Liver (tissue), 9 donors: ENCODE results near the gene SLC26A9. TPM values are rescaled to one million over a fixed set of nuclear protein-coding genes. Genes with fewer than 3 reads are reported as not detected.

Experiments
- DNase-seq: peaks from one replicate; pipeline ENCODE4 v3.0.0-alpha.2; 2017; ENCODE audit warnings: low spot score
- H3K27ac ChIP-seq, 2 donors: one replicate each; pipeline ENCODE4 v1.7.0; 2013; ENCODE audit warnings: inconsistent platforms in 2 of 2, low read length in 2 of 2, control low read depth in 1 of 2, low read depth in 1 of 2, mild to moderate bottlenecking in 1 of 2
- H3K27me3 ChIP-seq, 4 donors: one replicate each; pipeline versions ENCODE4 v1.6.1 to v1.7.0; 2013; ENCODE audit warnings: low read length in 3 of 4, inconsistent platforms in 1 of 4, mild to moderate bottlenecking in 1 of 4, moderate library complexity in 1 of 4; ENCODE audit not compliant: control insufficient read depth in 4 of 4, insufficient read depth in 4 of 4
- H3K36me3 ChIP-seq, 4 donors: one replicate each; pipeline versions ENCODE4 v1.6.1 to v1.7.0; 2013; ENCODE audit warnings: low read length in 3 of 4, mild to moderate bottlenecking in 3 of 4, low read depth in 1 of 4, moderate library complexity in 1 of 4; ENCODE audit not compliant: control insufficient read depth in 4 of 4, insufficient read depth in 3 of 4
- H3K4me1 ChIP-seq, 4 donors: one replicate each; pipeline versions ENCODE4 v1.6.1 to v1.7.0; 2013; ENCODE audit warnings: low read length in 3 of 4, mild to moderate bottlenecking in 3 of 4, moderate library complexity in 1 of 4; ENCODE audit not compliant: control insufficient read depth in 4 of 4, insufficient read depth in 4 of 4
- H3K4me3 ChIP-seq, 3 donors: one replicate each; pipeline versions ENCODE4 v1.6.1 to v1.7.0; 2013; ENCODE audit warnings: low read length in 3 of 3, control low read depth in 1 of 3, low read depth in 1 of 3, mild to moderate bottlenecking in 1 of 3
- H3K9ac ChIP-seq, 2 donors: one replicate each; pipeline ENCODE4 v1.7.0; 2013; ENCODE audit warnings: low read length in 2 of 2, mild to moderate bottlenecking in 2 of 2, moderate library complexity in 2 of 2, control low read depth in 1 of 2, low read depth in 1 of 2
- H3K9me3 ChIP-seq, 4 donors: one replicate each; pipeline versions ENCODE4 v1.6.1 to v1.7.0; 2013; ENCODE audit warnings: low read length in 3 of 4; ENCODE audit not compliant: control insufficient read depth in 4 of 4
- ATF3 ChIP-seq: IDR thresholded peaks from 2 replicates; pipeline ENCODE4 v1.6.1; 2016; ENCODE audit warnings: antibody characterized with exemption
- EGR1 ChIP-seq, 2 donors: IDR thresholded peaks; 2 replicates each; pipeline ENCODE4 v1.6.1; 2016 to 2018; ENCODE audit warnings: antibody characterized with exemption in 2 of 2, low read depth in 2 of 2
- FOXA1 ChIP-seq: IDR thresholded peaks from 2 replicates; pipeline ENCODE4 v1.6.1; 2016; ENCODE audit warnings: antibody characterized with exemption
- HNF4A ChIP-seq, 2 donors: conservative IDR thresholded peaks; 2 replicates each; pipeline ENCODE4 v1.6.1; 2016; ENCODE audit warnings: antibody characterized with exemption in 2 of 2, mild to moderate bottlenecking in 2 of 2
- JUND ChIP-seq, 2 donors: IDR thresholded peaks; 2 replicates each; pipeline ENCODE4 v1.6.1; 2016; ENCODE audit warnings: antibody characterized with exemption in 2 of 2
- MAX ChIP-seq: IDR thresholded peaks from 2 replicates; pipeline ENCODE4 v1.6.1; 2016; ENCODE audit warnings: antibody characterized with exemption
- RAD21 ChIP-seq, 2 donors: IDR thresholded peaks; 2 replicates each; pipeline ENCODE4 v1.6.1; 2016; ENCODE audit warnings: antibody characterized with exemption in 2 of 2, mild to moderate bottlenecking in 2 of 2
- SP1 ChIP-seq: IDR thresholded peaks from 2 replicates; pipeline ENCODE4 v1.6.1; 2018; ENCODE audit warnings: antibody characterized with exemption, mild to moderate bottlenecking
- TAF1 ChIP-seq: conservative IDR thresholded peaks from 2 replicates; pipeline ENCODE4 v1.6.1; 2016; ENCODE audit warnings: antibody characterized with exemption, mild to moderate bottlenecking
- ZBTB33 ChIP-seq: IDR thresholded peaks from 2 replicates; pipeline ENCODE4 v1.6.1; 2016; ENCODE audit warnings: antibody characterized with exemption
- WGBS: extraction: QIAGEN DNeasy Blood & Tissue Kit; methylation state at CpG from one replicate; pipeline ENCODE4 v1.1.7; 2013; 5-methylcytosine and 5-hydroxymethylcytosine counted together
- polyA plus RNA-seq, 2 donors: library from polyadenylated mRNA; stranded (reverse) in 1 of 2; unstranded in 1 of 2; fragments of 200-250 nt in 1 of 2; fragments of >200 nt in 1 of 2; fragmentation: Nextera tagmentation in 1 of 2; extraction: Ambion mirVana in 1 of 2; gene quantifications; one replicate each; pipeline versions ENCODE4 v1.2.1 to v1.2.3, GENCODE V29; 2013 to 2015
- total RNA-seq, 2 donors: library from RNA; depleted of rRNA; stranded (reverse); fragments of >200 nt; gene quantifications; one replicate each; pipeline ENCODE4 v1.2.3, GENCODE V29; 2014
- TF ChIP-seq, protein P1 (sequence below): IDR thresholded peaks from 2 replicates; pipeline ENCODE4 v1.6.1; 2016; ENCODE audit warnings: antibody characterized with exemption, mild to moderate bottlenecking
- donor health status: healthy.
- donor health status: healthy.
- donor health status: healthy.
- donor health status: healthy.
- donor health status: healthy.

The SLC26A9 gene
- total and polyA plus RNA-seq, 4 donors = not detected

DNA sequence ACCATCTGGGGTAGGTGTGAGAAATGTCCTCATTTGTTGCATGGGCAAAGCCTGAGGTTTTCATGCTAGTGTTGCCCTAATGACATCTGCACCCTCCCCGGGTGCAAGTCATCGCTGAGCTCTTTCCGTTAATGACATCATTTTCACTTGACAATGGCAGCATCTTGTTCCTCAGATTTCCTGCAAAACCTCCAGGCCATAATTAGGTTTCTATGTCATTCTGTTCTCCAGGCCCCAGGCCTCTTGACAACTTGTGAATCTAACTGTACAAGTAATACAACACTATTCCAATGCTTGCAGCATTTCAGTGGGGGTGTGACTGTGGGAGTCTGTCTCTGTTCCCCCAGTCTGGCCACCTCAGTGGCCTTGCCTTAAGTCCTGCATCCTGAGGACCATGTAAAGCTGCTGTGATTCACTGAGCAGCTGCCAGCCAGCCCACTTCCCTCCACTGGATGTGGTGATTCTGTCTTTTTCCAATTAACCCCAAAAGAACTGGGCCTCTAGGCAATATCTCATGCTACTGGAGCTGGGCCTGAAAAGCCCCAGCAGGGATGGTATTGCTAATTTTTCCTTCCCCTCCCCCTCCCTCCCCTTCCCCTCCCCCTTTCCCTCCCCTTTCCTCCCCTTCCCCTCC lies 37.1 kb upstream of the SLC26A9 start:
- Histone ChIP-seq H3K9ac (no peak overlapping the region), H3K27me3 (no peaks in the 10 kb centered on the region), H3K27ac (no peak overlapping the region), H3K4me3 (no peak overlapping the region), H3K4me1 (peaks cover 0 to 6% (median 1%) of the 10 kb centered on the region in 4 donors), H3K36me3 (no peaks in the 10 kb centered on the region), H3K9me3 (no peaks in the 10 kb centered on the region)
- TF ChIP-seq SP1 (no peak), HNF4A (conservative IDR thresholded peaks at IDR 0.05) (no peak), MAX (no peak), TAF1 (no peak), ATF3 (no peak), ZBTB33 (no peak), FOXA1 (no peak)
- TF ChIP-seq, protein P1, sequence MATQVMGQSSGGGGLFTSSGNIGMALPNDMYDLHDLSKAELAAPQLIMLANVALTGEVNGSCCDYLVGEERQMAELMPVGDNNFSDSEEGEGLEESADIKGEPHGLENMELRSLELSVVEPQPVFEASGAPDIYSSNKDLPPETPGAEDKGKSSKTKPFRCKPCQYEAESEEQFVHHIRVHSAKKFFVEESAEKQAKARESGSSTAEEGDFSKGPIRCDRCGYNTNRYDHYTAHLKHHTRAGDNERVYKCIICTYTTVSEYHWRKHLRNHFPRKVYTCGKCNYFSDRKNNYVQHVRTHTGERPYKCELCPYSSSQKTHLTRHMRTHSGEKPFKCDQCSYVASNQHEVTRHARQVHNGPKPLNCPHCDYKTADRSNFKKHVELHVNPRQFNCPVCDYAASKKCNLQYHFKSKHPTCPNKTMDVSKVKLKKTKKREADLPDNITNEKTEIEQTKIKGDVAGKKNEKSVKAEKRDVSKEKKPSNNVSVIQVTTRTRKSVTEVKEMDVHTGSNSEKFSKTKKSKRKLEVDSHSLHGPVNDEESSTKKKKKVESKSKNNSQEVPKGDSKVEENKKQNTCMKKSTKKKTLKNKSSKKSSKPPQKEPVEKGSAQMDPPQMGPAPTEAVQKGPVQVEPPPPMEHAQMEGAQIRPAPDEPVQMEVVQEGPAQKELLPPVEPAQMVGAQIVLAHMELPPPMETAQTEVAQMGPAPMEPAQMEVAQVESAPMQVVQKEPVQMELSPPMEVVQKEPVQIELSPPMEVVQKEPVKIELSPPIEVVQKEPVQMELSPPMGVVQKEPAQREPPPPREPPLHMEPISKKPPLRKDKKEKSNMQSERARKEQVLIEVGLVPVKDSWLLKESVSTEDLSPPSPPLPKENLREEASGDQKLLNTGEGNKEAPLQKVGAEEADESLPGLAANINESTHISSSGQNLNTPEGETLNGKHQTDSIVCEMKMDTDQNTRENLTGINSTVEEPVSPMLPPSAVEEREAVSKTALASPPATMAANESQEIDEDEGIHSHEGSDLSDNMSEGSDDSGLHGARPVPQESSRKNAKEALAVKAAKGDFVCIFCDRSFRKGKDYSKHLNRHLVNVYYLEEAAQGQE = no peak
- 86% methylated on average over 3 of the region's 3 CpGs for WGBS
- no peak for DNase-seq

DNA sequence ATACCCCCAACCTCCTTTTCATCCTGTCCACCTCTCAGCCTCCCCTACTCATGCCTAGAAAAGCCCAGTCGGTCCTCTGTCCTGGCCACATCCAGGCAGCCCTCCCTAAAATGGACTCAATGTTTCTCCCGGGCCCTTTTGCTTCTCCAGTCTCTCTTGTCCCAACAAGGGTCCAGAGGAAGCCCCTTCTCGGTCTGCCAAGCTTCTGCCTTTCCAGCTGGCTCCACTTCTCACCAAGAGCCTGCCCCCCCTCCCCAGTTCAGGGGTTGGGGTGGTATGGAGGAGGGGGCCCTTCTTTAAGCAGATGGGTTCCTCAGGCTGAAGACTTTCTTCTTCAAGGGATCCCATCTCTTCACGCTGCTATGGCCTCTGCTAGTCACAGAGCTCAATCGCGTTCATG lies 36.0 kb upstream of the SLC26A9 start:
- Histone ChIP-seq H3K9ac (no peak overlapping the region), H3K27me3 (no peaks in the 10 kb centered on the region), H3K36me3 (no peaks in the 10 kb centered on the region), H3K27ac (no peak overlapping the region), H3K4me1 (peaks cover 0 to 6% (median 1%) of the 10 kb centered on the region in 4 donors), H3K4me3 (no peak overlapping the region), H3K9me3 (no peaks in the 10 kb centered on the region)
- no peak for DNase-seq
- TF ChIP-seq JUND (IDR thresholded peaks at IDR 0.05) (no peak), FOXA1 (no peak), EGR1 (IDR thresholded peaks at IDR 0.05; ENCODE audit: low read depth in 2 of 2) (no peak), RAD21 (IDR thresholded peaks at IDR 0.05) (no peak), MAX (no peak), SP1 (no peak), HNF4A (conservative IDR thresholded peaks at IDR 0.05) (no peak)
- TF ChIP-seq, protein P1 = no peak
- 86% methylated on average over 6 of the region's 6 CpGs for WGBS
